OCI-LY3 (cell line): ENCODE data around the gene EAF1.

ENCODE experiments used
- H2AFZ ChIP-seq: fragments of 200-600, 300-600 bp; shearing (Covaris generic); 2 replicates; pipeline ENCODE4 v1.6.0; 2014; ENCODE audit warnings: antibody characterized with exemption, low read depth, low read length
- H3K27ac ChIP-seq: fragments of 200-600, 300-600 bp; sonication (generic); 2 replicates; pipeline ENCODE4 v1.5.1; 2014; ENCODE audit warnings: mild to moderate bottlenecking, low read length, moderate library complexity, mixed read lengths
- H3K27me3 ChIP-seq: fragments of 200-600, 300-600 bp; sonication (generic); 2 replicates; pipeline ENCODE4 v1.6.1; 2014; ENCODE audit warnings: low read depth, low read length, mixed read lengths
- H3K36me3 ChIP-seq: fragments of 200-600, 300-600 bp; sonication (generic); replicated peaks from 2 replicates; pipeline ENCODE3; 2014; ENCODE audit warnings: low read depth, low read length, mixed read lengths
- H3K4me1 ChIP-seq: fragments of 300-600, 200-600 bp; sonication (generic); 2 replicates; pipeline ENCODE4 v1.6.1; 2014; ENCODE audit warnings: low read length, mixed read lengths
- H3K4me2 ChIP-seq: fragments of 200-600, 300-600 bp; sonication (generic); 2 replicates; pipeline ENCODE4 v1.6.1; 2014; ENCODE audit warnings: low read length, mixed read lengths
- H3K4me3 ChIP-seq: fragments of 300-600, 200-600 bp; sonication (generic); 2 replicates; pipeline ENCODE4 v1.5.1; 2014; ENCODE audit warnings: antibody characterized with exemption, mild to moderate bottlenecking, low read length, moderate library complexity
- H3K79me2 ChIP-seq: fragments of 300-600, 200-600 bp; shearing (Covaris generic); 2 replicates; pipeline ENCODE4 v1.6.1; 2014; ENCODE audit warnings: mild to moderate bottlenecking, low read length, mixed read lengths
- H3K9ac ChIP-seq: fragments of 300-600, 200-600 bp; shearing (Covaris generic); 2 replicates; pipeline ENCODE4 v1.6.0; 2014; ENCODE audit warnings: mild to moderate bottlenecking, low read length, moderate library complexity
- H3K9me3 ChIP-seq: fragments of 200-600, 300-600 bp; shearing (Covaris generic); 2 replicates; pipeline ENCODE4 v1.6.1; 2014; ENCODE audit warnings: low read length, mixed read lengths; ENCODE audit not compliant: insufficient read depth
- H4K20me1 ChIP-seq: fragments of 200-600, 300-600 bp; sonication (generic); 2 replicates; pipeline ENCODE4 v1.6.1; 2016; ENCODE audit warnings: low read length, mixed read lengths; ENCODE audit not compliant: insufficient read depth
- EZH2phosphoT487 ChIP-seq: fragments of 200-600 bp; shearing (Covaris generic); IDR thresholded peaks from 2 replicates; pipeline ENCODE4 v1.6.1; 2018; ENCODE audit warnings: antibody characterized with exemption, mixed run types, low read depth
- TF ChIP-seq, protein P1 (sequence below): fragments of 200-600, 300-600 bp; sonication (generic); IDR thresholded peaks from 2 replicates; pipeline ENCODE4 v1.5.1; 2014; ENCODE audit warnings: antibody characterized with exemption, low read length, low read depth

The EAF1 gene

DNA sequence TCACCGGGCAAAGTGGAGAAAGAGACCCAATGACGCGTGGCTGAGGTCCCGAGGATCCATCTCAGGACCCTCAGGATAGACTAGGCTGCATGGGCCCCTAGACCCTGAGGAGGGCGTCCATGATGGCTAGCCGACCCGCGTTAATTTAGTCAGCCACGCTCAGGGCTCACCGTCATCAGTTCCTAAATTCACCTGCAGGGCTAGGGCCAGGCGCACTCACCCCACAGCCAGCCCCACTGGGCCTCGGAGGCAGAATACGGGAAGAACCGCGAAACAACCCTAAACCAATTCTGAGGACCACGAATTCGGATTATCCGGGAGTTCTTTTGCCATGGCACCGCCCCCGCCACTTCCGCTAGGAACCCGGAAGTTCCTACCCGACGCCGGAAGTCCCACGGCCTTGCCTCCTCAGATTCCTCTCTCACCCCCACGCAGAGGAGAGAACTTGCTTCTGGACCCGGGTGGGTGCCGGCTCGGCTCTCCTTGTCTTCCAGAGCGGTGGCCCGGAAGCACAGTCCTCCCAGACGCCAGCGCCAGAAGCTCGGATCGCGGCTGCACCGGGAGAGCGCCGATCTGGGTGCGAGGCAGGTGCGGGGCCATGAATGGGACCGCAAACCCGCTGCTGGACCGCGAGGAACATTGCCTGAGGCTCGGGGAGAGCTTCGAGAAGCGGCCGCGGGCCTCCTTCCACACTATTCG is at the start of gene EAF1, which contains the start of gene METTL6:
Gene EAF1 (plus strand): TSS at position 417 of the 699 bp plus-strand sequence. CDS start 182 bp downstream, at position 599.
Gene METTL6 (minus strand): TSS at position 363 of the 699 bp plus-strand sequence. CDS start 1,033 bp downstream, outside the sequence.
- Histone ChIP-seq H3K4me3 (peak within 1 kb of the TSS; percentile 81), H3K79me2 (peaks cover 48% of the 10 kb centered on the region), H3K9ac (peak within 1 kb of the TSS; percentile 73), H3K36me3 (peaks cover 26% of the 10 kb centered on the region), H2AFZ (peak within 1 kb of the TSS; percentile 92), H3K4me1 (peaks cover 20% of the 10 kb centered on the region), H3K4me2 (peak within 1 kb of the TSS; percentile 92), H3K27me3 (no peaks in the 10 kb centered on the region), H4K20me1 (peaks cover 10% of the 10 kb centered on the region; the same call in 1 of the 2 replicates), H3K9me3 (no peaks in the 10 kb centered on the region), H3K27ac (peak within 1 kb of the TSS; percentile 47)
- no peak for TF ChIP-seq EZH2phosphoT487
- TF ChIP-seq, protein P1, sequence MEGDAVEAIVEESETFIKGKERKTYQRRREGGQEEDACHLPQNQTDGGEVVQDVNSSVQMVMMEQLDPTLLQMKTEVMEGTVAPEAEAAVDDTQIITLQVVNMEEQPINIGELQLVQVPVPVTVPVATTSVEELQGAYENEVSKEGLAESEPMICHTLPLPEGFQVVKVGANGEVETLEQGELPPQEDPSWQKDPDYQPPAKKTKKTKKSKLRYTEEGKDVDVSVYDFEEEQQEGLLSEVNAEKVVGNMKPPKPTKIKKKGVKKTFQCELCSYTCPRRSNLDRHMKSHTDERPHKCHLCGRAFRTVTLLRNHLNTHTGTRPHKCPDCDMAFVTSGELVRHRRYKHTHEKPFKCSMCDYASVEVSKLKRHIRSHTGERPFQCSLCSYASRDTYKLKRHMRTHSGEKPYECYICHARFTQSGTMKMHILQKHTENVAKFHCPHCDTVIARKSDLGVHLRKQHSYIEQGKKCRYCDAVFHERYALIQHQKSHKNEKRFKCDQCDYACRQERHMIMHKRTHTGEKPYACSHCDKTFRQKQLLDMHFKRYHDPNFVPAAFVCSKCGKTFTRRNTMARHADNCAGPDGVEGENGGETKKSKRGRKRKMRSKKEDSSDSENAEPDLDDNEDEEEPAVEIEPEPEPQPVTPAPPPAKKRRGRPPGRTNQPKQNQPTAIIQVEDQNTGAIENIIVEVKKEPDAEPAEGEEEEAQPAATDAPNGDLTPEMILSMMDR: peak; percentile 13; the same call in 1 of the 2 replicates

DNA sequence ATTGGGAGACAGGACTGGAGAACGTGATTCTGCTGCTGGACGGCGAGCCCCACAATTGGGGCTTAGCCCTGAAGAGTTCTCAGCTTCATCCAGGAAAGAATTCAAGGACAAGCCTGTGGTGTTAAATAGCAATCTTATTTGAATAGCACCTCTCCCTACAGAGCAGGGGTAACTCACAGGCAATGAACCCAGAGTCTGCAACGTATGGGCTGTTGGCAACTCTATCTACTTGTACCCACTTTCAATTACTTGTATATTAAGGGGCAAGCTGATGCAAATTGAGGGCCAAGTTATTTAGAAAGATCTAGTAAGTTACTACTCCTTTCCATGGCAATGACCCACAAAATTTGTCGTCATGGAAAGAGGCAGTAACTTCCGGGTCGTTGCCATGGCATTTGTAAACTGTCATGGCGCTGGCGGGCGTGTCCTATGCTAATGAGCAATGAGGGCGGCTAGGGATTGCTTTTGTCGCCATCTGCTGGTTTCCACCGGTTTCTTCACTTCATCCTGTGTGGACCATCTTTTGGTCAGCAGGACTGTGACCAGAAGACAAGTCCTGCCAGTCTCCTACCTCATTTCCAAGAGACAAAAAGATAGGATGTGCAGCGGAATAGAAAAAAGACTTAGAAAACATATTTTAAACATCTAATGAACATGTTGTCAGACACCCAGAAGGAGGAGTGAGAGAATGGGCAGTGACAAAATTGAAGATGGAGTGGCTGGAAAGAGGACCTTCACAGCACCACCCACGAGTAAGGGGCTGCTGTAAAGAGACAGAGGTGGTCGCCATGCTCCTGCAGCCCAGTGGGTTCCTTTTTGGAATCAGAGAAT is 49.2 kb upstream of the EAF1 start:
- Histone ChIP-seq H3K27ac (peak overlapping the region; percentile 65), H3K4me2 (peak overlapping the region; percentile 90), H3K4me1 (peaks cover 52% of the 10 kb centered on the region), H4K20me1 (no peaks in the 10 kb centered on the region), H2AFZ (peak overlapping the region; percentile 98), H3K4me3 (peak overlapping the region; percentile 63), H3K27me3 (no peaks in the 10 kb centered on the region), H3K79me2 (no peaks in the 10 kb centered on the region), H3K9me3 (no peaks in the 10 kb centered on the region), H3K9ac (peak overlapping the region; percentile 54), H3K36me3 (no peaks in the 10 kb centered on the region)
- TF ChIP-seq, protein P1: peak; percentile 95
- no peak for TF ChIP-seq EZH2phosphoT487

DNA sequence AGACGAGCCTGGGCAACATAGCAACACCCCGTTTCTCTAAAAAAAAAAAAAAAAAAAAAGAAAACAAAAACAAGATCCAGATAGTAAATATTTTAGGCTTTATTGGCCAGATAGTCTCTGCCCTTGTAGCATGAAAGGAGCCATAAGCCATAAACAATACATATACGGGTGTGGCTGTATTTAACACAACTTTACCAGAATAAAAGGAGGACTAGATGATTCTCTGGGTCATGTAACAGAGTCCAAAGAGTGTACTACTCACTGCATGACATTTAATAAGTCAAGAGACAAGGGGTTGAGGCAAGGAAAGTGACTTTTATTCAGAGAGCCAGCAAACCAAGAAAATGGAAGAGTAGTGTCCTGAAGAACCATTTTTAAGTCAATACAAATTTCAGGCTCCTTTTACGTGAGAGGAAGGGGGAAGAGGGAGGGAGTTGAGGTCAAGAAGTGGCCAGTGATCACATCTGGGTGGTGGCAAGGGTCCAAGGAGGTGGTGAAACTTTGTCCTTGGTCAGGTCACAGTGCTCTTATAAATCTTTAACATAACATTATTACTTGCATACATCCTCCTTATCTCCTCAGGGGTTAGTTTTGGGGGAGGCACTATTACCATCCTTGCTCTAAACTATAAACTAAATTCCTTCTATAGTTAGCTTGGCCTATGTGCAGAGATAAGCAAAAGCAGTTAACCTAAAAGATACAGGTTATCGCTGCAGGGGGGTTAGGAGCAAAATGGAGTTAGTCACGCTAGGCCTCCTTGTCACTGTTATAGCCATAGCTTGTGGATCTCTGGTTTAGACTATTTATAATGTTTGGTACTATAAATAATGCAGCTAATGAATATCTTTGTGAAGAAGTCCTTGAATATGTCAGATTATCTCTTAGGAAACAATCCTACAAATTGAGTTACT is 46.2 kb upstream of the EAF1 start:
- Histone ChIP-seq H2AFZ (no peak overlapping the region), H3K4me2 (no peak overlapping the region), H3K9me3 (peaks cover 9% of the 10 kb centered on the region), H3K27me3 (no peaks in the 10 kb centered on the region), H4K20me1 (no peaks in the 10 kb centered on the region), H3K79me2 (no peaks in the 10 kb centered on the region), H3K9ac (no peak overlapping the region), H3K4me3 (no peak overlapping the region), H3K36me3 (peaks cover 8% of the 10 kb centered on the region), H3K27ac (no peak overlapping the region), H3K4me1 (peaks cover 80% of the 10 kb centered on the region)
- no peak for TF ChIP-seq EZH2phosphoT487
- TF ChIP-seq, protein P1: no peak
